C4-2B (cell line): Measurements from ENCODE around the gene ATF7.
"Not testable (repeated sequence)": the region's sequence is repeated elsewhere in the genome, so short reads cannot be mapped to it uniquely, and the experiment has no call there.

Experiments used
- H3K27ac ChIP-seq: fragments of 450-650 bp; 2 replicates; pipeline ENCODE4 v1.5.1; 2017
- CTCF ChIP-seq: fragments of 450-650 bp; conservative IDR thresholded peaks from 2 replicates; pipeline ENCODE4 v1.5.1; 2017; ENCODE audit warnings: mild to moderate bottlenecking
- ZFX ChIP-seq: fragments of 450-650 bp; IDR thresholded peaks from 2 replicates; pipeline ENCODE4 v1.6.1; 2017

Gene ATF7

DNA sequence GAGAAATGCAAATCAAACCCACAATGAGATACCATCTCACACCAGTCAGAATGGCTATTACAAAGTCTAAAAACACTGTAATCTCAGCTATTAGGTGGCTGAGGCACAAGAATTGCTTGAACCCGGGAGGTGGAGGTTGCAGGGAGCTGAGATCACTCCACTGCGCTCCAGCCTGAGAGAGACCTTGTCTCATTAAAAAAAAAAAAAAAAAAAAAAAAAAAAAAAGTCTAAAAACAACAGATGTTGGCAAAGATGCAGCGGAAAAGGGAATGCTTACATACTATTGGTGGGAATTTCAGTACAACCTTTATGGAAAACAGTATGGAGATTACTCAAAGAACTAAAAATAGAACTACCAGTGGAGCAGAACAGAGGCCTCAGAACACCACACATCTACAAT is 19.0 kb upstream of the ATF7 start:
- TF ChIP-seq CTCF (no peak), ZFX (no peak)
- H3K27ac ChIP-seq = no peak overlapping the region

GRCh38 chr12:53644133-53644532 is 18.0 kb upstream of the ATF7 start:
- H3K27ac ChIP-seq = no peak overlapping the region
- TF ChIP-seq CTCF = no peak
- TF ChIP-seq ZFX = no peak

- no peak for TF ChIP-seq ZFX
- TF ChIP-seq CTCF = no peak
- no peak overlapping the region for H3K27ac ChIP-seq
Observed at GRCh38 chr12:53643232-53643979, 17.2 kb upstream of the ATF7 start.

DNA sequence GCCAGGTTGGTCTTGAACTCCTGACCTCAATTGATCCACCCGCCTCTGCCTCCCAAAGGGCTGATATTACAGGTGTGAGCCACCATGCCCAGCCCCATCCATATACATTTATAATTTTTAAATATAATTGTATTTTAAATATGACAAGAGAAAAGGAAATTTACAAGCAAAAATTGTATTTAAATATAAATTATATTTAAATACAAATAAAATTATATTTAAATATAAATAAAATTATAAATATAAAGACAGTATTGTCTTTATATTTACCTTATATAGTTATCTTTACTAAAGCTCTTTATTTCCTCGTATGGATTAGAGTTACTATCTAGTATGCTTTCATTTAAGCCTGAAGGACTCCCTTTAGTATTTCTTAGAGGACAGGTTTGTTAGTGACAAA is 11.9 kb upstream of the ATF7 start:
- no peak overlapping the region for H3K27ac ChIP-seq

DNA sequence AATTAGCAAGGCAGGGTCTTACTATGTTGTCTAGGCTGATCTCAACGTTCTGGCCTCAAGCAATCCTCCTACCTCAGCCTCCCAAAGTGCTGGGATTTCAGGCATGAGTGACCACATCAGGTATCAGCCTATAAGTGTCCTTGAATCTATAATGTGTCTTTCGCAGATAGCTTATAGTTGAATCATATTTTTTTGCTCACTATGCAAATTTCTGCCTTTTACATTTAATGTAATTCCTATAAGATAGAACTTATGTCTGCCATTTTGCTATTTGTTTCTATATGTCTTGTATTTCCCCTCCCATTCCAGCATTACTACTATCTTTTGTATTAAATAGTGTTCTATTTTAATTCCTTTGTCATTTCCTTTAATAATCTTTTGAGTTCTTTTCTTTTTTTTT is 10.5 kb upstream of the ATF7 start:
- TF ChIP-seq CTCF = no peak
- TF ChIP-seq ZFX = no peak
- no peak overlapping the region for H3K27ac ChIP-seq

More for the DNA sequence above, 11.9 kb upstream of the ATF7 start:
- TF ChIP-seq CTCF (no peak), ZFX (no peak)

DNA sequence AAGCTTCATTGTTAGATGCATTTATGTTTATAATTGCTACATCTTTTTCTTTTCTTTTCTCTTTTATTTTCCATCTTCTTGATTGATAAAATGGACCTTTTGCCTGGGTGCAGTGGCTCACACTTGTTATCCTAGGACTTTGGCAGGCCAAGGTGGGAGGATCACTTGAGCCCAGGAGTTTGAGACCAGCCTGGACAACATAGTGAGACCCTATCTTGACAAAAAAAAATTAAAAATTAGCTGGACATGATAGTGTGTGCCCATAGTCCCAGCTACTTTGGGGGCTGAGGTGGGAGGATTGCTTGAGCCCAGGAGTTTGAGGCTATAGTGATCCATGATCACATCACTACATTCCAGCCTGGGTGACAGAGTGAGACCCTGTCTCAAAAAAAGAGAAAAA is 9.5 kb upstream of the ATF7 start:
- not testable (repeated sequence) for H3K27ac ChIP-seq

- no peak overlapping the region for H3K27ac ChIP-seq
- TF ChIP-seq ZFX (no peak), CTCF (no peak)
Observed at GRCh38 chr12:53631721-53632120, 5.5 kb upstream of the ATF7 start.

DNA sequence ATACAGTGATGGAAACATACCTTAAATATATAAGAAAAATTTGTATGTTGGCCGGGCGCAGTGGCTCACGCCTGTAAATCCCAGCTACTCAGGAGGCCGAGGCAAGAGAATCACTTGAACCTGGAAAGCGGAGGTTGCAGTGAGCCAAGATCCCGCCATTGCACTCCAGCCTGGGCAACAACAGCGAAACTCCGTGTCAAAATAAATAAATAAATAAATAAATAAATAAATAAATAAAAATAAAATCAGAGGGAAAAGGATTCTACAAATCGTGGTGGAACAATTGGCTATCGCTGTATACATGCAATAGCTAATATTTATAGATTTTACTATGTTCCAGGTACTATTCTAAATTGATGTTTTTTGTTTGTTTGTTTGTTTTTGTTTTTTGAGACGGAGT is 1.7 kb upstream of the ATF7 start:
- H3K27ac ChIP-seq = no peak overlapping the region
- TF ChIP-seq CTCF = no peak
- TF ChIP-seq ZFX = no peak
